ENCODE data around the gene PRKAR1B.

DNA sequence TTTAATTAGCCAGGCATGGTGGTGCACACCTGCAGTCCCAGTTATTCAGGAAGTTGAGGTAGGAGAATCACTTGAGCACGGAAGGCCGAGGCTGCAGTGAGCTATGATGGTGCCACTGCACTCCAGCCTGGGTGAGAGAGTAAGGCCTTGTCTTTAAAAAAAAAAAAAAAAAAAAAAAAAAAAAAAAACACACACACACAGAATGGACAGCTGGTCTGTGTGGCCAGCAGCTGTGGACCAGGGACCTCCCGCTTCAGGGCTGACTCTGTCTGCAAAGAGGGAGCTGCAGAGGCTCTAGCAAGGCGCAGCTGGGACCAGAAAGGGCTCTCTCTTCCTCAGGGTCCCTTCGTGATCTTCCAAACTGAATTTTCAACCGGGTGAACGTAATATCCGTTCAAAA, 54.2 kb downstream of the PRKAR1B start:
- TF ChIP-seq SIN3A (IDR thresholded peaks at IDR 0.05; ENCODE audit: low read depth) (no peak), ELF1 (IDR thresholded peaks at IDR 0.05; ENCODE audit: borderline replicate concordance, low read depth) (no peak), POLR2A (IDR thresholded peaks at IDR 0.05; ENCODE audit: borderline replicate concordance, extremely low read depth, insufficient read depth, insufficient read length) (no peak), EZH2phosphoT487 (IDR thresholded peaks at IDR 0.05; ENCODE audit: borderline replicate concordance) (no peak), POLR2AphosphoS5 (IDR thresholded peaks at IDR 0.05; ENCODE audit: low read depth, low read length) (no peak), SP1 (IDR thresholded peaks at IDR 0.05; ENCODE audit: low read depth) (no peak)
- TF ChIP-seq, protein P1, sequence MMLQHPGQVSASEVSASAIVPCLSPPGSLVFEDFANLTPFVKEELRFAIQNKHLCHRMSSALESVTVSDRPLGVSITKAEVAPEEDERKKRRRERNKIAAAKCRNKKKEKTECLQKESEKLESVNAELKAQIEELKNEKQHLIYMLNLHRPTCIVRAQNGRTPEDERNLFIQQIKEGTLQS (IDR thresholded peaks at IDR 0.05), result no peak
- TF ChIP-seq, protein P2, sequence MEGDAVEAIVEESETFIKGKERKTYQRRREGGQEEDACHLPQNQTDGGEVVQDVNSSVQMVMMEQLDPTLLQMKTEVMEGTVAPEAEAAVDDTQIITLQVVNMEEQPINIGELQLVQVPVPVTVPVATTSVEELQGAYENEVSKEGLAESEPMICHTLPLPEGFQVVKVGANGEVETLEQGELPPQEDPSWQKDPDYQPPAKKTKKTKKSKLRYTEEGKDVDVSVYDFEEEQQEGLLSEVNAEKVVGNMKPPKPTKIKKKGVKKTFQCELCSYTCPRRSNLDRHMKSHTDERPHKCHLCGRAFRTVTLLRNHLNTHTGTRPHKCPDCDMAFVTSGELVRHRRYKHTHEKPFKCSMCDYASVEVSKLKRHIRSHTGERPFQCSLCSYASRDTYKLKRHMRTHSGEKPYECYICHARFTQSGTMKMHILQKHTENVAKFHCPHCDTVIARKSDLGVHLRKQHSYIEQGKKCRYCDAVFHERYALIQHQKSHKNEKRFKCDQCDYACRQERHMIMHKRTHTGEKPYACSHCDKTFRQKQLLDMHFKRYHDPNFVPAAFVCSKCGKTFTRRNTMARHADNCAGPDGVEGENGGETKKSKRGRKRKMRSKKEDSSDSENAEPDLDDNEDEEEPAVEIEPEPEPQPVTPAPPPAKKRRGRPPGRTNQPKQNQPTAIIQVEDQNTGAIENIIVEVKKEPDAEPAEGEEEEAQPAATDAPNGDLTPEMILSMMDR (IDR thresholded peaks at IDR 0.05 in 2 of 3, conservative IDR thresholded peaks at IDR 0.05 in 1 of 3; ENCODE audit: borderline replicate concordance in 1 of 3, insufficient read depth in 1 of 3, low read depth in 2 of 3, low read length in 2 of 3), result no peak
- TF ChIP-seq, protein P3, sequence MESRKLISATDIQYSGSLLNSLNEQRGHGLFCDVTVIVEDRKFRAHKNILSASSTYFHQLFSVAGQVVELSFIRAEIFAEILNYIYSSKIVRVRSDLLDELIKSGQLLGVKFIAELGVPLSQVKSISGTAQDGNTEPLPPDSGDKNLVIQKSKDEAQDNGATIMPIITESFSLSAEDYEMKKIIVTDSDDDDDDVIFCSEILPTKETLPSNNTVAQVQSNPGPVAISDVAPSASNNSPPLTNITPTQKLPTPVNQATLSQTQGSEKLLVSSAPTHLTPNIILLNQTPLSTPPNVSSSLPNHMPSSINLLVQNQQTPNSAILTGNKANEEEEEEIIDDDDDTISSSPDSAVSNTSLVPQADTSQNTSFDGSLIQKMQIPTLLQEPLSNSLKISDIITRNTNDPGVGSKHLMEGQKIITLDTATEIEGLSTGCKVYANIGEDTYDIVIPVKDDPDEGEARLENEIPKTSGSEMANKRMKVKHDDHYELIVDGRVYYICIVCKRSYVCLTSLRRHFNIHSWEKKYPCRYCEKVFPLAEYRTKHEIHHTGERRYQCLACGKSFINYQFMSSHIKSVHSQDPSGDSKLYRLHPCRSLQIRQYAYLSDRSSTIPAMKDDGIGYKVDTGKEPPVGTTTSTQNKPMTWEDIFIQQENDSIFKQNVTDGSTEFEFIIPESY (IDR thresholded peaks at IDR 0.05; ENCODE audit: extremely low read depth, insufficient replicate concordance, low read length), result no peak

All from HCT116 (cell line).